KBM-7 (cell line): Measurements from ENCODE around the gene ZNF777.
A peak's percentile ranks its signal among the peaks of the same experiment; 100 is the strongest.
"Not testable (repeated sequence)": the region's sequence is repeated elsewhere in the genome, so short reads cannot be mapped to it uniquely, and the experiment has no call there.

ENCODE experiments used
- DNase-seq: peaks from one replicate; pipeline ENCODE4 v3.0.0-alpha.2; 2015
- in situ Hi-C: fragments of 300-500 bp; cut with MboI; formaldehyde crosslinking; loops from 2 replicates; pipeline ENCODE4 v1.14.3; 2020; ENCODE audit warnings: low sequenced_read_pairs, low pct_unique_long_range_greater_than_20kb, mixed read lengths

The ZNF777 gene

DNA sequence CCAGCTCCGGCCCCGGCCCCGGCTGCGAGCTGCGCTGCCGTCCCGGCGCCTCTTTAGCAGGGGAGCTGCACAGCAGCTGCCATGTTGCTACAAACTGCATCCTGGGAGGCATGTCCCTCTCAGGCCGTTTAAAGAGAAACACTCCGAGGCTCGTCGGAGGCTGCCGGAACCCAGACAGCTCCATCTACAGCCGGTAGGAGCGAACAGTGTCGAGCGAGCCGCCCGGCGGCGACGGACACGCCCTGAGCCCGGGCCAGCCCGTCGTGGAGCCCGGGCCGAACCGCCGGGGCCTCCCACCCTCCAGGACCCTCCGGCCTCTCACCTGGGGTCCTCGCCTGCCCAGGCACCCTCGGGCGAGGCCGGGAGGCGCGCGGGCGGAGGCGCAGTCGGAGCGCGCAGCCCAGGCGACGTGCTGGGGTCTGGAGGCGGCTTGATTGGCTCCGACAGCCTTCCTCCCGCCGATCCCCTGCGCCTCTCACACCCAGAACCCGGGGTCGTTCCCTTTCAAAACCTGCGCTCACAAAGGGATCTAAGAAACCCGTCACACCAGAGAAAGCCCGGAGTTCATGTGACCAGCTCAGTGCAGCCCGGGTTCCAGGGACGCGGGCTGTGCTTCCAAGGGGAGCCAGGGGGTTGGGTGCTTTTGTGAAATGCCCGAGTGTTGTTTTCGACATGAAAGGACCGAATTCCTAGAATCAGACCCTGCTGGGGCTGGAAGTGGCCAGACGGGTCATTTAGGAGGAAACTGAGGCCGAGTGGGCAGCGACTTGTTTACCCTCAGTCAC lies at the start of gene ZNF777:
Gene ZNF777 (minus strand): TSS at position 570 of the 785 bp plus-strand sequence. CDS start 5,040 bp downstream, outside the sequence.
- in situ Hi-C loops = no loop called here
- DNase-seq = peak; percentile 83

DNA sequence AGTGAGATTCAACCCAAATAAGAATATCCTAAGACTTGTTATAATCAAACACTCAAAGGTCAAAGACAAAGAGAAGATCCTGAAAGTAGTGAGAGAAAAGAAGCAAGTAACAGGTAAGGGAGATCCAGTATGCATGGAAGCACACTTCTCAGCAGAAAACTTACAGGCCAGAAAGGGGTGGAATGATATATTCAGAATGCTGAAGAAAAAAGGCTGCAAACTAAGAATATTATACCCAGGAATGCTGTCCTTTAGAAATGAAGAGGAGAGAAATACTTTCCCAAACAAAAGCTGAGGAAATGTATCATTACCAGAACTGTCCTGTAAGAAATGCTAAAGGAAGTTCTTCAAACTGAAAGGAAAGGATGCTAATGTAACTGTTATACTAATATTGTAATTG lies 49.4 kb upstream of the ZNF777 start:
- DNase-seq = no peak
- in situ Hi-C loops = no loop called here

DNA sequence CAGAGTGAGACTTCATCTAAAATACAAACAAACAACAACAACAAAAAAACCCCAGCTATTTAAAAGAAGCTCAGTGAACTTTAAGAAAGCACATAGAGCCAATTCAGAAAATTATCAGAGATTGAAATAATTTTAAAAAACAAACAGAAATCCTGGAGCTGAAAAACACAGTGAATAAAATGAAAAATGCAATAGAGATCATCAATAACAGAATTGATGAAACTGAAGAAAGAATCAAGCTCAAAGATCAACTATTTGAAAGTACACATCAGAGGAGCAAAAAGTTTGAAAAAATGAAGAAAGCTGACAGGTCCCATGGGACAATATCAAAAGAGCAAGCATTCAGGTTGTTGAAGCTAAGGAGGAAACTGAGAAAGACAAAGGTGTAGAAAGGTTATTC lies 48.9 kb upstream of the ZNF777 start:
- no peak for DNase-seq
- in situ Hi-C loops = no loop called here

DNA sequence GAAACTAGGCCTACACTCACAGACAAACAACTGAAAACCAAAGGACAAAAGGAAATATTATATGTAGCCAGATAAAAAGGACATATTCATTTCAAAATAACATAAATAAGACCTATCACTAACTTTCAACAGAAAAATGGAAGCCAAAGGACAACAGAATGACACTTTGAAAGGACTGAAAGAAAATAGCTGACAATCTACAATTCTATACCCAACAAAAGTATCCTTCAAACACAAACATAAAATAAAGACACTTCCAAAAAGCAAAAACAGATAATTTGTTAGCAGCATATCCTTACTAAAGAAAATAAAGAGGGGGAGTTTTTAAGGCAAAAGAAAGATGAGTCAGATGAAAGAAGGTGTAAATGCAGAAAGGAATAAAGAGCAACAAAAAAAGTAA lies 44.7 kb upstream of the ZNF777 start:
- in situ Hi-C loops = no loop called here
- DNase-seq = no peak

DNA sequence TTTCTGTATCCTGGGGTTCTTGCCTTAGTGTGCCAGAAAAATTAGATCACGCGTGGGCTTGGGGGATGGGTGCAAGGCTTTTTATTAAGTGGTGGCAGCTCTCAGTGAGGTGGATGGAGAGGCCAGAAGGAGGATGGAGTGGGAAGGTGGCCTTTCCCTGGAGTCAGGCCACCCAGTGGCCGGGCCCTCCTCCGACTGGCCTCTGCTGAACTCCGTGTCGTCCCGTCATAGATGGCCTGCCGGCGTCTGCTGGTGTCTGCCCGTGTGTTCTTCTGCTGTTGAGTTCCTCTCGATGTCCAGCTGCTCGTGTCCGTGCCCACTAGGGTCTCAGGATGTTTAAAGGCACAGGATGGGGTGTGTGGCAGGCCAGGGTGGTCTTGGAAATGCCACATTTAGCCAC lies 40.8 kb upstream of the ZNF777 start:
- no peak for DNase-seq
- in situ Hi-C loops = no loop called here

DNA sequence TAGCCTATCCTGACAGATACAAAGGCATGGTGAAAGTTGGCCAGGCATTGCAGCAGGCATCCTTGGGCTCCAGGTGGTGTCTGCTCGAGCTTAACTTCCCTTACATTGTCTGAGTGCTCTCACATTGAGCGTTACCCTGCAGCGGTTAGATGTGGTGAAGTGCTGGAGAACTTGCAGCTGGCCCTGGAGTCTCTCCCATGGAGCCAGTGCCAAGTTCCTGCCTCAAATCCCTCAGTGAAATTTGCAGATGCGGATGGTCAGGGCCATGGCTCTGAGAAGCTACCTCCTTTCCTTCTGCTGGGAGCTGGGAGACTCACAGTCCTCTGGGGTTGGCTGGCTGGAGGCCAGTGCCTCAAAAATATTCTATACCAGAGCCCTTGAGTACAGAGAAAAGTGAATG lies 40.0 kb upstream of the ZNF777 start:
- no peak for DNase-seq
- in situ Hi-C loops = no loop called here

DNA sequence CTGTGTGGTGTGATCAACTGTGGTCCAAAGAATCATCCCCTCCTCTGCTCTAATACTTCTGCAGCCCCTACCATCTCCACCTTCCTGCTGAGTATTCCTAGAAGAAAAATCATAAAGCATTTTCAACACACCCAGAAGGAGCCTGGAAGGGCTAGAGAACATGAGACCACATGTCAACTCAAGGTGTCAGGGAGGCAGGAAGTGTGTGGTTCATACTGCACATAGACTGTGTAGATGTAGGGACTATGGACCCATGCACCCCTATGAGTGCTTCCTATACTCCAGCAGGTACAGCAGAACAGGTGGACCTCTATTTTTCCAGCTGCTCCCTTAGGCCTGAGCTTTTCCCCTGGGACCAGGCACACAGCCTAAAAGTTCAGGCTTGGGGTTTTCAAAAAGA lies 39.3 kb upstream of the ZNF777 start:
- no peak for DNase-seq
- in situ Hi-C loops = no loop called here

DNA sequence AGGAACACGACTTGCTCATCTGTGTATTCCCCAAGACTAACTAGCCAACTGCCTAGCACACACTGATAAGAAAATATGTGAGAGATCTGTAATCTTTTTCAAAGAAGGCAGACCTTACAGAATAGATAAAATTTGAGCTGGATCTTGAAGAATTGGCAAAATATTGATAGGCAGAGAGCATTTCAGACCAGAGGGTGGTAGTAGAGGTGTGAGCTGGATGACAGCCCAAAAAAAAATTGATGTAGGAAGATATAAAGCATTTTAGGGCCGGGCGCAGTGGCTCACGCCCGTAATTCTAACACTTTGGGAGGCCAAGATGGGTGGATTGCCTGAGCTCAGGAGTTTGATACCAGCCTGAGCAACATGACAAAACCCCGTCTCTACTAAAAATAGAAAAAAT lies 37.9 kb upstream of the ZNF777 start:
- no peak for DNase-seq
- in situ Hi-C loops = no loop called here

DNA sequence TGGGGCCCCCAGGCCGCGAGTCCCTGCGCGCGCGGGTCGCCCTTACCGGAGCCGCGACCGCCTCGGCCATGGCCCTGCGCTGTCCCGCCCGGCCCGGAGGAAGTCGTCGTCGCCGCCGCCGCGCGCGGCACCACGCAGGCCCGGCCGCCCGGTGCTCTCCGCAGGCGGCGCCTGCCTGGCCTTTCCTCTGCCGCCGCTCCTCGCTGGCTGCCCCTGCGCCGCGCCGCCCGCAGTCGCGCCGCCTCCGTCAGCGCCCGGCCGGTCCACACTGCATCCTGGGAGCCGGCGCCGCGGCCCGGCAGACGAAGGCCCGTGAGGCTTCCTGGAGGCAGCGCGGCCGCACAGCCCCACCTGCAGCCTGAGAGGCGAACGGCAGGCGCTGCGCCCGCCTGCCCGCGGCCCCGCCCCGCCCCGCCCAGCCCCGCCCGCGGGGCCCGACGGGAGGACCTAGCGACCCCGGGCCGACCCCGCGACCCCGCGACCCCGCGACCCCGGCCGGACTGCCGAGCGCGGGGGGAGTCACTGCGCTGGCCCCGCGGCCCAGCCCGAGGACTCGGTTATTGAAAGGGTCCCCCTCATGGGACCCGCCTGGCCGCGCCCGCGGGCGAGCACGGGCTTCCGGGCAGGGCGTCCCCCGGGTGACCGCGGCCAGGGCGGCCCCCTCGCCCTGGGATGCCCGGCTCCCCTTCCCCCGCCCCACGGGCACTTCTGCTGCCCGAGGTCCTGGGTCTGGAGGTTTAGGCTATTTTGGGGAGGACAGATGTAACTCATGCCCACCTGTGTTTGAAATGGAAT lies 36.8 kb upstream of the ZNF777 start, which contains the start of gene ZNF746:
Gene ZNF746 (minus strand): TSS at position 343 of the 795 bp plus-strand sequence. CDS start 273 bp downstream, at position 70.
- in situ Hi-C loops = no loop called here
- peak; percentile 63 for DNase-seq

DNA sequence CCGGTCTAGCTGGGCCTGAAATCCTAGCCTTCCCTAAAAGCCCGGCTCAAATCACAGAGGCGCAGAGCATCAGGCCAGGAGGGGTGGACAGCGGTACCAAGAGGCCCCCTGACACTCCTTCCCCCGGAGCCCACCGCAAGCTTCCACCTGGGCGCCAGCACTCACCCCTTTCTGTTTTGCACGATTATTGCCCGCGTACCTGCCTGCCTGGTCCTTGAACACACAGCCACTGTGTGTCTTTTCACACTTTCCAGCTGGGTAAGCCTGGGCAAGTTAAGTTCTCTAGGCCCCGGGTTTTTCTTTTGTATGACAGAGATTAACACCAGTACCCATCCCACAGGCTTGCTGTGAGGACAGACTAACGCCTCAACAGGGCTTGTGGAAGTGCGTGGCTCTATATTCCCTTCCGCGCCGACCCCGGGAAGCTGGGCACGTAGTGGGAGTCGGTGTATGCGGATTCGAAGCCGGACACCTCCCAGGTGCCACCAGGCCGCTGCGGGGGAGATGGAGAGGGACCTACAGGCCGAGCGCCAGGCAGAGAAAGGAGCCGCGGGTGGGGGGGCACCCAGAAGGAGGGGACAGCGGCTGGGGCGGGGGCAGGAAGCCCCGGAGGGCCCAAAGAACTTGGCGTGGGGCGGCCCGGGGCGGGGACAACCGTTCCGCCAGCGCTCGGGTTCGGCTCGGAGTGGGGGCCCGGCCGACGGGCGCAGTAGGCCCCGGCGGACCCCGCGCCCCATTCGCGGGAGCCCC lies 36.0 kb upstream of the ZNF777 start:
- in situ Hi-C loops = no loop called here
- peak; percentile 41 for DNase-seq

DNA sequence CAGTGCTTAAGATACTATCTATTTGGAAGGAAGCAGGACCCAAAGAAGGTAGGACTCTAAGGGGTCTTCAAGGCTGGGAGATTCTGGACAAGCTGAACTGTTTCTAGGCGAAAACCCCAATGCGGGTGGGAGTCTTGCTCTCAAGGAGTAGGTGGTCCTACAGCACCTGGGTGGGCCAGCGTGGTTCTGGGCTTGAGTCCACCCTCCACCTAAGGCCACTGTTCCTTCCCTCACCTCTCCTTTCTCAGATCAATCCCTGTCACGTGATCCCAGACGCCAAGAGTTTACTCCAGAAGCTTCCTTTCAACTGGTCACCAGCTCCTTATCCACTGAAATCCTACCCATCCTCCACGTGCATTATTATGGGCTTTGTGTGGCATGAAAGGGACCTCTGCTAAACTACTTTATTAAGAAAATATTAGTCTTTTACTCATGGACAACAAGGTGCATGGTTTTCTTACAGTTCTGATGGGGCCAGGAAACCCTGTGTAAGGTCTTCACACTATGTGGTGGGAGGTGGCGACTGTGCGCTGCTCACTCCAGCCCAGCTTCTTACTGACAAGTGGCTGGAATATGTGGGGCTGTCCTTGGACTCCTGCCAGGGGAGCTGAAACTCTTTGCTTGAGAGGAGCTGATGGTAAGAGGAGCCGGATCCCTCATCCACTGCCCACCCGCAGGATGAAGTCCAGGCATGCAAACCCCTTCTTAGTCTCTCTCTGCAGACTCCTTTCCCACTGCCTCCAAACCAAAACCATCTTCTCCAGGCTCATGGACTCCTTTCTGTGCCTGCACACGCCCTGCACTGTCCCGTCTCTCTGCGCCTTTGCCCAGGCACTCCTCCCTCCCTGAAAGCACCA lies 35.2 kb upstream of the ZNF777 start:
- peak; percentile 60 for DNase-seq
- in situ Hi-C loops = no loop called here

DNA sequence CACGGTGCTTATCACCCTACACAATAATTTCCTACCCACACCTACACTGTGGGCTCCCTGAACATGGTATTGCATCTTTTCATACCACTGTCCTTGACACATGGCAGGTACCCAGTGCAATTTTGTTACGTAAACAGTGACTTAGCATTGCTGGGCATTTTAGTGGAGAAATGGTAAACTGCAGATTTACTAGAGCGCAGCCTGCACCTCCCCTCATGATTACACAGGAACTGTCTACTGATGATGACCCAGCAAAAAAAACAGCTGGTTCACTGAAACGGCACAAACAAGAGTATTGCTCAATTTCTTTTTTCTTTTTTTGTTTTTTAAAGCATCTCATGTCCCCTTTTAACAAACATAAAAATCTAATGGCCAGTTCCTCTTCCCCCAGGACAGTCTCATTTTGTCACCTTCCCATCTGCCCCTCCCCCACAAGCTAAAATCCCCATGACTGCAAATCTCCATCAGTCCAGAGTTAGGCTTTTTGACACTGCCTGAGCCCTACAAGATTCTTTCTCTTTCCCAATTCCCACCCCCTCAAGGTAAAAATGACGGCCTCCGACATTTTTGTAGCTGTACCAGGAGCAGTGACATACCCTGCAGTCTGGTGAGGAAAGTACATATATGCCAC lies 34.0 kb upstream of the ZNF777 start:
- DNase-seq = peak; percentile 51
- in situ Hi-C loops = no loop called here

DNA sequence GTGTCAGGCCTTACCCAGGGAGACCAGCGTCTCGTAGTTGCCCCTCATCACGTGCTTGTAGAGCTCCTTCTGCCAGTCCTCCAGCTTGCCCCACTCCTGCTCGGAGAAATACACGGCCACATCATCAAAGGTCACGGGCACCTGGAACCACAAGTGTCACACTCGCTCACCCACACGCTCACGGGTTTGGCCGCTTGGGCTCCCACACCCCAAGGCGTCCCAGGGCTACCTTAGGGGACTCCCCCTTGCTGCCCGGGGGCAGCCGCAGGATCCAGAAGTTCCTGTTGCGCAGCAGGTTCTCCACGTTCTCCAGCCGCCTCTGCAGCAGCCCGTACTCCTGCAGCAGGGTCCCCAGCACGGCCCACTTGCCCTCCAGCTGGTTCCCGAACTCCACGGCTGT lies 33.1 kb upstream of the ZNF777 start:
- DNase-seq, in situ Hi-C loops: not testable (repeated sequence)

DNA sequence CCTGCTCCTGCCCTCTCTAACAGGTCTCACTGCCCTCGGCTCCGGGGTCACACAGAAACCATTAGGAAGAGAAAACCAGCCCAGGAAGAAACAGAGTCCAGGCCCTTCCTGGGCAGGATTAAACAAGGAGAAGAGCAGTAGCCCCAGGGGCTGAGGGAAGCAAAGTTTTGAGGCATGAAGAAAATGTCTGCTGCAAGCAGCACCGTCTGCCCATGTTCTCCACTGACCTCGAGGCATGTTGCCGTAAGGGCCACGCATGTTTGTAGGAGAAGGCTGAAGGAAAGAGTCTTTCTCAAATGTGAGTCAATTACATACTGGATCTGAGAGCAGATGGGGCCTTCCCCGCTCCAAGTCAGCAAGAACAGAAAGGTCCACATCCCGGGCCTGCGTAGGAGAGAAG lies 32.5 kb upstream of the ZNF777 start:
- DNase-seq = no peak
- in situ Hi-C loops = no loop called here

DNA sequence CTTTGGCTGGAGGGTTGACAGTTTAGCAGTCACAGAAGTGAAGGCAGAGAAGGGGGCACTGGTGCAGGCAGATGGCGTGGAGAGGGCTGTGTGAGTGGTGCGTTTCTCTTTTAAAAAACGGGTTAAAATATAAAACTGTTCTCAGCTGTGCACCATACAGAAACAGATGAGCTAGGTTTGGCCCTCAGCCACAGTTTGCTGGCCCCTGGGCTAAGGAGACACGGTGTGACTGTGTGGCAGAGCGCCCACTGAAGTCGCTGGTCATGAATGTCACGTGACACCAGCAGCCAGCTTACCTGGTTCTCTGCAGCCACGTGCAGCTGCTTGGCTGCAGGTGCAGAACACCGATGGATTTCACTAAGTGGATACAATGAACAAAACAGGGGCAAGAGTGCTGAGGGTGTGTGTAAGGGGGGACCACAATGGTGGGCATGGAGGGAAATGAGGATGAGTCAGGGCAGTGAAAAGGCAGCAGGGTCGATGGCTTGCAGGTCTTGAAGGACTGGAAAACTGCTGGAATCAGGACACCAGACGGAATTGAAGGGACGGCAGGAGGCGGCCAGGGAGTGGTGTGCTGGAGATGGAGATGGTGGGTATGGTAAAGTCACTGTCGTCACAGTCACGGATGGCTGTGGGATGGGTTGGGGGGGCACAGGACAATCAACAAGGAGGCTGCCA lies 29.4 kb upstream of the ZNF777 start:
- in situ Hi-C loops = no loop called here

DNA sequence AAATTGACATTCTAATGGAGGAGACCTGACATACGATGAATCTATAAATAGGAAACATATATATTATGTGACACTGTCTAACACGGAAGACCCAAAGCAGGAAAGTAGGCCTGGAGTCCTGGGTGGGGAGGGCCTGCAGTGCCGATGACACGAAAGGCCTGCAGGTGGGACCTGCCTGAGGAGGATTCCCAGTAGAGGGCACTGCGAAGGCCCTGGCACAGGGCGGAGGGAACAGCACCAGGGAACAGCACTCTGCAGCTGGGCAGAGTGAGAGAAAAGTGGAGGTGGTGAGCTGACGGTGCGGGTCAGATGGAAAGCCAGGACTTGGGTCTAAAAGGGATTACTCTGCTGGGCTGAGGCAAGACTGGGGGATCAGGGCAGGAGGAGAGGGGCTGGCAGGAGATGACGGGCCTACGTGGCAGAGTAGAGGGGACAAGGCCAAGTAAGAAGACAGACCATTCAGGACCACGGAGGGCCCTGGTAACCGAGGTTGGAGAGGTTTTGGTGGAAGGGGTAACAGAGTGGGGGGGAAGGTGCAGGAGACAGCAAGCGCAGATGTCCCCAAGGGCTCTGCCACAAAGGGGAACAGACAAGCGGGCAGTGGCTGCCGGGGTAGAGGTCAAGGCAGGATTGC lies 28.6 kb upstream of the ZNF777 start:
- no peak for DNase-seq
- in situ Hi-C loops = no loop called here

More for the DNA sequence above, 29.4 kb upstream of the ZNF777 start:
- no peak for DNase-seq

DNA sequence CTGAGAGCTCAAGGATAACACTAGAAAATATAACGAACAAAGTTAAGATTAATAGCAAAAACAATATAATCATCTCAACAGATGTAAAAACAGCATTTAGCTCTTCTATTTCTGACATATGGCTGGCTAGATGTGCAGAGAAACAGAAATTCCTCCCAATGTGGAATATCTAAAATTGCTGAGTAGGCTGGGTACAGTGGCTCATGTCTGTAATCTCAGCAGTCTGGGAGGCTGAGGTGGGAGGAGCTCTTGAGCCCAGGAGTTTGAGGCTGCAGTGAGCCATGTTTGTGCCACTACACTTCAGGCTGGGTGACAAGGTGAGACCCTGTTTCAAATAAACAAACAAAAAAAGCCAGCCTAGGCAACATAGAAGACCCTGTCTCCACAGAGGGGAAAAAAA lies 18.7 kb upstream of the ZNF777 start:
- no peak for DNase-seq
- in situ Hi-C loops = no loop called here
